Right forelimb (tissue), 1 donor: ENCODE measurements around the gene ARHGAP6.
A peak's percentile ranks its signal among the peaks of the same experiment; 100 is the strongest.
"Not testable (repeated sequence)": the region's sequence is repeated elsewhere in the genome, so short reads cannot be mapped to it uniquely, and the experiment has no call there.

Experiments used
- DNase-seq: peaks from one replicate; pipeline ENCODE4 v3.0.0-alpha.2; 2018

Gene ARHGAP6

DNA sequence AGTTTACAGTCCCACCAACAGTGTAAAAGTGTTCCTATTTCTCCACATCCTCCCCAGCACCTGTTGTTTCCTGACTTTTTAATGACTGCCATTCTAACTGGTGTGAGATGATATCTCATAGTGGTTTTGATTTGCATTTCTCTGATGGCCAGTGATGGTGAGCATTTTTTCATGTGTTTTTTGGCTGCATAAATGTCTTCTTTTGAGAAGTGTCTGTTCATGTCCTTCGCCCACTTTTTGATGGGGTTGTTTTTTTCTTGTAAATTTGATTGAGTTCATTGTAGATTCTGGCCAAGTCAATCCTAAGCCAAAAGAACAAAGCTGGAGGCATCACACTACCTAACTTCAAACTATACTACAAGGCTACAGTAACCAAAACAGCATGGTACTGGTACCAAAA lies 146.5 kb downstream of the ARHGAP6 start:
- not testable (repeated sequence) for DNase-seq

DNA sequence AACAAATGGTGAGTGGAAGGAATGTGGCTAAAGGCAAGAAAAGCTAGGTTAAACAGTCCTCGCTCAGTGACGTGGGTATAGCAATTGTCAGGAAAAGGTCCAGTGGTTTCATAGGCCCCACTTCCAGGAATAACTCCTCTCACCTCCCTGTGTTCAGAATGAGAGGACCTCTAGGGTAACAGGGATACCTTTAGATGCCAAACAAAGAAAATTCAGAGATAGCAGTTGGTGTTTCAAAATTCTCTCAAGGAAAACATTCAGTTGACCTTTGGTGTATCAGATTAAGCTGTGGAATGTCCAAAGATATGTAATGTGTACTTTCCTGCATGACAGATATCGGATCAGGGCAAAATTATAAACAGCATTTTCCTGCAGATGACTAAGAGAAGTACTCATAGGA lies 155.9 kb downstream of the ARHGAP6 start:
- no peak for DNase-seq

DNA sequence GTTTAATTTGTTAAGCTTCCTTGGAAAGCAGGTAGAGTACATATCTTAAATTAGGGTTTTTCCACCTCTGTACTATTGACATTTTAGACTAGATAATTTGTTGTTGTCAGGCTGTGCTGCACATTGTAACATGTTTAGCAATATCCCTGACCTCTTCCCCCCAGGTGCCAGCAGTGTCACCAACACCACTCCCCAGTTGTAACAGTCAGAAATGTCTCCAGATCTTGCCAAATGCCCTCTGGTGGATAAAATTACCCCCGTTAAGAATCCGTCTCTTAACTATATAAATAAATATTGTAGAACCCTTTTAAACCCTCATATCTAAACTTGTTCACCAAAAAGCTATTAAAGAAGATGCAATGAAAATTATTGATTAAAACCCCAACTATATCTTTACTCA lies 161.5 kb downstream of the ARHGAP6 start:
- DNase-seq = no peak

DNA sequence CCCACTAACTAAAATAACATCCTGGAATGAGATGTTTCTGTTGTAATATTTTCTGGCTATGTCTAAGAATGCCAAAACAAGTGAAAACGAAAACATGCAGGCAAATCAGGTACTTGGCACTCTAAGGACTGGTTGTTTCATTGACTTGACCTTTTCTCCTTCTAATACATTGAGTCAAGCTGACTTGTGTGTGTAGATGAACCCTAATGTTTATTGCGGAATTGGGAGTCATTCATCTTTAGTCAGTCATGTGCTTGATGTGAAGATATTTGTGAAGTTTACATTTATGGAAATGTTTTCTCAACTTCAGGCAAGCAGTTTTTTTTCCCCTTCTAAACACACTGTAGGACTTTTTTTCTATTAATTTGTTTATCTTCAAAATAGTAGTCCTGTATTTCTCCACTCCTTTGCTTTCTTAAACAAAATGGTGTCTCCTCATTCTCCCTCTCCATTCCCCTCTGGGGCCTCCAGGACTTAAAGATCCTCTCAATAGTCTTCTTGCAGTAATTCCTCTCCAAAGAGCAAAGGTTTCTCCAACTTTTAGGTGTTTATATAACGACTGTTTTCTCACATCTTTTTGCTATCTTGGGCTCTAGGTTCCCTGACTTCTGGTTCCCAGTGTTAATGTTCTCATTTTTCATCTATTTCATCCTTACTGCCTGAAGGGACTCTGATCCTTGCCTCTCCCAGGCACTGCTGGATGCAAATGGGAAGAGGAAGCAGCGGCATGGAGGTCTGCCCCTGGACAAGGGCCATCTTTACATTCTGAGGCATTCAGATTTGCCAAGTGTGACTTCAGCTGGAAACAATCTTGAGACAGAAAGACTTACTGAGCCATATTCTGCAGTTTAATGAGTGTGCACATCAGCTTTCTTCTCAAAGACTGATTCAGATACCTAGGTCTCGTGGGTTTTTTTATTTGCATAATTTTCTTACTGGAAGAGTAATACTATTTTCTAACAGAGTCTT lies 166.4 kb downstream of the ARHGAP6 start:
- peak; percentile 64 for DNase-seq

DNA sequence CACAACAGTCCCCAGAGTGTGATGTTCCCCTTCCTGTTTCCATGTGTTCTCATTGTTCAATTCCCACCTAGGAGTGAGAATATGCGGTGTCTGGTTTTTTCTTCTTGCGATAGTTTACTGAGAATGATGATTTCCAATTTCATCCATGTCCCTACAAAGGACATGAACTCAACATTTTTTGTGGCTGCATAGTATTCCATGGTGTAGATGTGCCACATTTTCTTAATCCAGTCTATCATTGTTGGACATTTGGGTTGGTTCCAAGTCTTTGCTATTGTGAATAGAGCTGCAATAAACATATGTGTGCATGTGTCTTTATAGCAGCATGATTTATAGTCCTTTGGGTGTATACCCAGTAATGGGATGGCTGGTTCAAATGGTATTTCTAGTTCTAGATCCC lies 174.3 kb downstream of the ARHGAP6 start:
- DNase-seq = not testable (repeated sequence)

DNA sequence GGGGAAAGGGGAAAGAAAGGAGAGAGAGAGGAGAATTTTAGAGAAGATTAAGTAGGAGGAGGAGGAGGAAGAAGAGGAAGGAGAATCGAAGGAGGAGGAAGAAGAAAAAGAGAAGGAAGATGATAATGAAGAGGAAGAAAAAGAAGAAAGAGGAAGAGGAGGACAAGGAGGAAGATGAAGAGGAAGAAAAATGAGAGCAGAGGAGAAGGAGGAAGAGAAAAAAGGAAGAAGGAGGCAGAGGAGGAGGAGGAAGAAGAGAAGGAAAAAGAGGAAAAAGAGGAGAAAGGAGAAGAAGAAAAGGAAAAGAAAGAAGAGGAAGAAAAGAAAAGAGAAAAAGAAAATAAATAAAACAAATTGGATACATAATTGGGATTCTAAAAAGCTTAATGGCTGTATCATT lies 181.4 kb downstream of the ARHGAP6 start:
- DNase-seq = no peak

DNA sequence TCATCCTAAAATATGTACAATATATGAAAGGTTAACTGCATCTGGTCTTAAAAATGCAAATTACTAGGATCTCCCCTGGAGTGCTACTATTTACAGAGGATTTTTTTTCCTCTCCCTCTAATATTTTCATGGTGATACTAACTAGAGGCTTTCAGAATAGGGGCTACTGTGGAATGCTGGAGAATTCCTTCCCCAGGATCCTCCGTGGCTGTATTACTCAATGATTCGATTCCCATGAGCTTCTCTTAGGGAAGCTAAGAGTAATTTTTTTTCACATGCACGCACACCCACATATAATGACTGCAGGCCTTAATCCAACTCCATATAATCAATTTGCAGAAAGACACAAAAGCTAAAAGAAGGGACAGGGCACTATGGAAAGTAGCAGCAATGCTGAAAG lies 184.7 kb downstream of the ARHGAP6 start:
- DNase-seq = no peak

DNA sequence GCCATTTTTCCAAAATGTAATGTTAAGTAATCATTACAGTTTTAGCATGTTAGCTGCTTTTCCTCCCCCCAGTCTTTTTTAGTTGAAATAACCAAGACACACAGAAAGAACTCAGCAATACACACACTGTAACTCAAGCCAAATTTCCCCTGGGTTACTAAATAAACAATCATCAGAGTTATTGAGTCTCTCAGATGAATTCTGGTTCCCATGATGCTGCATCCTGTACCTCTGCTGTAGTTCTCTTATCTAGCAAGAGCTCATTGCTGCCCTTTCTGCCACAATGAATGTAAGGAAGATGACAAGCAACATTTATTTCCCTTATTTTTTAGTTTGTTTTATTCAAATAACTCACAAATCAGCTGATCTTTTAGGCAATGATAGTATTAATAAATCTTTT lies 185.1 kb downstream of the ARHGAP6 start:
- DNase-seq = no peak

DNA sequence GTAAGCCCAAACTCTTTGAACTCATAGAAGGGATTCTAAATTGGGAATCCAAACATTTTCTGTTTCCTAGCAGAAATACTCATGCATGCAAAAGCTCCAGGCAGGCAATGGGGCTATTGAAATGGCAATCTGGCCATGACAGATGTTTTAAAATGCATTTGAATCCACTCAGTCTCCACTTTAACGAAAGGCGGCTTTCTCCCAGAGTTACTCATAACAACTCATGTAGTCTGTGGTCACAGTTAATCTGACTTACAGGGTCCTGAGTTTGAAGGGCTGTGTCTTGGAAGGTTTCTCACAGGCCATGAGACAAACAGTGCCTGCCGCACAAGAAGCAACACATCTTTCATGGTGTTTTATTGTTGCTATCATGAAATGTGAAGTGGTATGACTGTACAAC lies 186.8 kb downstream of the ARHGAP6 start:
- DNase-seq = no peak

DNA sequence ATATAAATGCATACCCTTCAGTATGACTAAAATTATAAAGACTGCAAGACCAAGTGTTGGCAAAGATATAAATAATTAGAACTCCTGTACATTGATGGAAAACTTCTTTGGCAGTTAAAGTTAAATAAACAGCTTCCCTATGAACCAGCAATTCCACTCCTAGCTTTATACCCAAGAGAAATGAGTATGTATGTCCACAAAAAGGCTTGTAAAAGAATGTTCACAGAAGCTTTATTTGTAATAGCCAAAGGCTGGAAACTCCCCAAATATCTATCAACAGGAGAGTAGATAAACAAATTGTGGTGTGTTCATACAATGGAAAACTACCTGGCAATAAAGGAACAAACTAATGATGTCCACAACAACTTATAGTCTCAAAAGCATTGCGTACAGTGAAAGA lies 187.7 kb downstream of the ARHGAP6 start:
- DNase-seq = no peak

DNA sequence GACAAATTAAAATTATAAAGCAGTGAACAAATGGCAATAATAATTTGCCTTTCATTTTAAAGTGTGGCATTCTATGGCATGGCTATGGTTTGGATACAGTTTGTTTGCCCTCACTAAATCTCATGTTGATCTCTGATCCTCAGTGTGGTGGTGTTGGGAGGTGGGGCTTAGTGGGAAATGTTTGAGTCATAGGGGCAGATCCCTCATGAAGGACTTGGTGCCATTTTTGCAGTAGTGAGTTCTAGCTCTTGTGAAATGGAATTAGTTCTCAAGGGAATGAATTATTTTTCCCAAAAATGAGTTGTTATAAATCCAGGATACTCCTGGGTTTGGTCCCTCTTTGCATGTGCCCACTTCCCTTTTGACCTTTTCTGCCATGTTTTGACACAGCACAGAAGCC lies 191.1 kb downstream of the ARHGAP6 start:
- no peak for DNase-seq

DNA sequence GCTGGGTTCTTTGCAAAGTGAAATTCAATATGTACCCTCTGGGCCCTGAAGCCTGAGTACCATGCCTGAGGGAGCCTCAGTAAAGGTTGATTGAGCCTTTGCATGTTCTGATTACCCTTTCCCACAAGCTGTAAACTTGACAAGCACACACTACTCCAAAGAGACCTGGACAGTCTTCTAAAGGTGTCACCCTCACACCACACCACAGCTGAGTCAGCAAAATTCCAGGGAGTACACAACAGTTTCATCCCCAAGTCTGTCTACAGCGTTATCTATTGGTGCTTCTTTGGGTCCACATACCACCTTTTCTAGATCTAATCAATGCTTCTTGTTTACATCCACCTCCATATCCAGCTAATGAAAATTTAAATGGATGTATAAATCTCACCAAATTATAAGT lies 191.7 kb downstream of the ARHGAP6 start:
- DNase-seq = no peak

DNA sequence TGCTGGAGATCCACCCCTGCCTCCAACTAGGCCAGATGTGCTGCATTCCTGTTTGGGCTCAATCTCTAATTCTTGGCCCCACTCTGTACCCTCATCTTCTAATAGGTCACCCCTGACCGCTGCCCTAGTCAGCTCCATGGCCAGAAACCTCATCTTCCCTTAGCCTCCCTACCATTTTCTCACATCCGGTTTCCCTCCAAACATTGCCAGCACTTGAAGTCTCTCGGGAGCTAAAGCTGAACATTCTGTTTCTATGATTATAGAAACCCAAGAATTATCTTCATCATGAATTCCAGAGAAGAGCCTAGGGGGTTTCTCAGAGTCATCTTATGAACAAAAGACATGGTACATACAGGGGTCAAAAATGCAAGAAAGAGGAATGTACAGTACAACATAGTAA lies 192.8 kb downstream of the ARHGAP6 start:
- no peak for DNase-seq

DNA sequence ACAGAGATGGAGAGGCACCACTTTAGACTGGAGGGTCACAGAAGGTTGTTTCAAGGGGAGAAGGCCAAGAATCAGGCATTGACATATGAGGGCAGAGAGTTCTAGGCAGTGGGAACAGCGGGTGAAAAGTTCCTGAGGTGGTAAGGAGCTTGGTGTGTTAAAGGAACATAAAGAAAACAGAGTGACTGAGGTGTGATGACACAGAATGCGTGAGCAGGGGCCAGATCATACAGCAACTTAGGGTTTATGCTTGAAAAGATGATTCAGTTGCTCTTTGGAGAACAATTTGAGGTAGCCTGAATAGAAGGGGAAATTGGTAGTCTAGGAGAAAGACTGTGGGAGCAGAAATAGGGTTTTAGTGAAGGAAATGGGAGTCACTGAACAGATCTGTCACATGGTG lies 193.3 kb downstream of the ARHGAP6 start:
- no peak for DNase-seq

DNA sequence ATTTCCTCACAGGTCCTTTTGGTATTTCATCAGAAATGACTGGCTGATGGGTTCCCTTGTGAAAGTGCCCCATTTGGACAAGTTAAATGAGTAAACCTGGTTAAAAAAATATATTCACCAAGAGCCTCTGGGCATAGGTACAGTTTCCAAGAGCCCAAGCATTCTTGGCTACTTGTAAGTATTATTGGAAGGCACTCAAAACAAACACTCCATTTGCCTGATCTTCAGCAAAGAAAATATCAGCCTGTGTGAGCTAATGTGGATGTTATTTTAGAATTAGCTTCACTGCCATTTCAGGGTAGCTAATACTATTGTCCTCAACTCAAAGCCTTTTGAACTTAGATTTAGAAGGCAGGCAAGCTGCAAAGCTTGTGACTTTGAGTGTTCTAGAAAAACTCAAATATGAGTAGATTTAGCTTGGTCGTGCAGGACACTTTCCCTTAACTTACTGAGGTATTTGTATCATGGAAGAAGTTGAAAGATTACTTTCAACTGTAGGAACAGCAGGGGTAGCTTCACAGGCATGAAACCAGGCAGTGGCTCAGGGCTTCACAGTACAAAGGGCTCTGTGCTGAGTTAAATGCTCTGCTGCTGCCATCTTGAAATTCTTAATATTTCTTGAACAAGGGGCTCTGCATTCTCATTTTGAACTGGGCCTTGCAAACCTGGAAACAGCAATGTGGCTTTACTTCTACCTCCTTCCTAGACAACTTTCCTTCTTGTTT lies 195.3 kb downstream of the ARHGAP6 start:
- no peak for DNase-seq

DNA sequence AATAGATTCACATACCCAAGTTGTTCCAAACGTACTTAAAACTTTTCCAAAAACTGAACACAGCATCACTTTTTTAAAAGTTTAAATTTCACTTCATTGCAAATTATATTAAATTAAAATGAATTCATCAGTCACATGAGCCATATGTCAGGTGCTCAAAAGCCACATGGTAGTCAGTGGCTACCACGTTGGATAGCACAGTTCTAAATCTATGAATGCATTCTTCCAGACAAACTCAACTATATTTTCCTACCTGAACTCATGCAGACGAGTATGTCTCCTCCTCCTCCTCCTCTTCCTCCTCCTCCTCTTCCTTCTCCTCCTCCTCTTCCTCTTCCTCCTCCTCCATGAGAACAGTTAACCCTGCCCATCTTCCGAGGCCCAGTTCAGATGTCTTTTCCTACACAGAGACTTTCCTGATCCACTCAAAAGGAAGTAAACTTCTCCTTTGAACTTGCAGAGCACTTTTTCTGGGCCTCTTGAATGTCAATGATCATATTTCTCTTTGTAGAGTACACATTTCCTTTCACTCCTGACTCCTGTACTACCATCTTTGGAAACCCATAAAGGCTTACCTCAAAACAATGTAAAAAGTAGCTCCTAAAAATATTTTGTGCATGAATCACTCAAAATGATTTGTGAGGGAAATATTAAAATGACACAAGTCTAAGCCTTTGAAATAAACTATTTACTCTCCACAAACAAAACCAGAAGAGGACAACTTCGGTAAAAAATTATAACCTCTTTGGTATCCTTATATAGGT lies 199.9 kb downstream of the ARHGAP6 start:
- no peak for DNase-seq

DNA sequence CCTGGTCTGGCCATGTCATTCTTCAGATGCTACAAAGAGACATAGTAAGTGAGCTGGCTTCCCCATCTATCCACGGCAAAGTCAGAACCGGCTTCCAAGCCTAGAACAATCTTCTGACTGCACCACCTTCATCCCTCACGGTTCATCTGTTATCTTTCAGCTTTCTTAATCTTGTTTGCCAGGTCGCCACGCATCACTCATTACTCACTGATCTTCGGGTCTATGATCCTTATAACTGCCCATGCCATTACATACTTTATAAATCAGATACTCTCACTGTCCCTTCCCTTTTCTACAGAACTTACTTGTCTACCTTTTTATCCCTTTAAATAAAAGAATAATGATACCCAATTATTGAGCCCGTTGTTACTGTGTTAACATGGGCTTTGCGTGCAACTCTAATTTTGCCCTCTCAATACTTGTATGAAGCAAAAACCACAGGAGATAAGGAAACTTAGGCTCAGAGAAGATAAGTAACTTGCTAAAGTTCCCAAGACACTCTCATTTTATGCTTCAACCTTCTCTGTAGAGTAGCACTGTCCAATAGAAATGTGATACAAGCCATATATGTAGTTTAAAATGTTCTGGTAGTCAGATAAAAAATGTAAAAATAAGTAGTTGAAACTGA lies 200.8 kb downstream of the ARHGAP6 start:
- no peak for DNase-seq

DNA sequence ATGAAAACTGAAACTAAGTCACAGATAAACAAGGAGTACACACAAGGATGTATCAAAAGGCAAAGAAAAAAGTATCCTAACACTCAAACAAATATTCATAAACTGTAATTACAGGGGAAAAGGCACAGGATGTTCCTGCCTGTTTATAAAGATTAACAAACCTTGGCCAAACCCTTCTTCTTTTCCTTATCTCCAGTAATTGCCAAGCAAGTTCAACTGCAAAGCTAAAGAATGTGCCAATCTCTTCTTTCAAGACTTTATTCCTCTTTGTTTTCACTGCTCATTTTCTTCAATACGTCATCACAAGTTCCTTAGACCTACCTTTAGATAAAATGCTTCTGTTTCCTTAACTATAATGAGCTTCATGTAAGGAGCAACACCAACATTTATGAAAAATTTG lies 201.3 kb downstream of the ARHGAP6 start:
- no peak for DNase-seq

DNA sequence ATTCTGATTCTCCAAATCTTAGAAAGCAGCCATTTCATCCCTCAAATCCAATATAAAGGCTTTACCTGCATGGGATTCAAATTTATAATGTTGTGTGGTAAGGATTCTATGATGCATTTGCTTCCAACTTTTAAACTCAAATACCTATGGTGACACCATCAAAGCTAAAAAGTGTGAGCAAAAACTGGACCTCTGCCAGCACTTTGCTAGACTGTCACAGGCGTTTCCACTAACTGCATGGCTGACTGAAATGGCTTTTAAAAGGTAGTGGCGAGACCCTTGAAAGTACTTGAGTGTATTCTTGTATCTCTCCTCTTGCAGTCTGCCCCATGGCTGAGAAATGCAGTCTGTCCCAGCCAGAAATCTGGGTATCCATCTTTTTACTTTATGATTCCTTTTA lies 203.1 kb downstream of the ARHGAP6 start:
- no peak for DNase-seq

DNA sequence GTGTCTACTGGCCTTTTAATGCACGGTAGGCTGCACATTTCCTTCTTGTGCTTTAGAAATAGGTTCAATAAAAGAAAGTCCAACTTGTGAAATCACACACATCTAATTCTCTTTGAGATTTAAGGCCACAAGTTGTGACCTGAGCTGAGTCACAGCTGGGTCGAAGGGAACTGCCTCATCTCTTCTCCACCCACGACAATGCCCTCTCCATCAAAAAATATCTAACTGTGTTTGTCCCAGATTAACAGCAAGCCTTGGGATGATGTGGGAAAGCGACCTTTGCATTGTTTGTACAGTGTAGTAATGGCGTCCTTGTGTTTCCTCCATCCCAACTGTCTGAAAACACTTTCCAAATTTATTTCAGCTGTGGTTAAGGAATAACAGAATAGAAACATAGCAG lies 203.6 kb downstream of the ARHGAP6 start:
- DNase-seq = no peak

DNA sequence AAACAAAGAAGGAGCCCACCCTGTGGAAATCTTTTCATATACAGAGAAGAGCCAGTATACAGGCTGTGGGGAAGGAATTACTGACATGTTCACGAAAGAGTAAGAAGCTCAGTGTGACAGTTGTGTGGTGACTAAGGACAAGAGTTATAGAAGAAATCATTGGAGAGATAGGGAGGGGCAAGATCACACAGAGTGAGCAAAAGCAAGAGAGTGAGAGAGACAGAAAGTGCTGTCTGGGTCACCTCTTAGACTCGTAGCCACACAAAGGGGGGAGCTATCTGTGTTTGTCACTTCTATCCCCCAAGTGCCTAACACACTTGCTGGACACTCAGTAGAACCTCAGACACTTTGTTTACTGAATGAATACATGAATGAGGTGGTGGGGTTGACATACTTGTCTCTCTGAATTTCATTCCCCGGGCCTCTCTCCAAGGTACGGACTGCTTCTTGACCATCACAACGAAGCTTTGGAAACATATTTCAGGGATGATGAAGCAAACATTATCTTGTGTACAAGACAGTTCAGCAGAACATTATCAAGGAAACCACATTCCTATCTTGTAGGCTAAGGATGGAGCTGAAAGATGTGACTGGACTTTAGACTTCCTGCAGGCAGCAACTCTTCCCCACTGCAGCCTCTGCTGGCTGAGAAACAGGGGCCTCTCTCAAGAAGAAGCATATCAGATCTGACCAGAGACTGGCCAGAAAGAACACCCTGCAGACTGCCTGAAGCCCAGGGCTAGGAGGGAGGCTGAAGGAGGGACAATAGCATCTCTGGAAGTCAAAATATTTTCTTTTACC lies 204.3 kb downstream of the ARHGAP6 start:
- DNase-seq = no peak

DNA sequence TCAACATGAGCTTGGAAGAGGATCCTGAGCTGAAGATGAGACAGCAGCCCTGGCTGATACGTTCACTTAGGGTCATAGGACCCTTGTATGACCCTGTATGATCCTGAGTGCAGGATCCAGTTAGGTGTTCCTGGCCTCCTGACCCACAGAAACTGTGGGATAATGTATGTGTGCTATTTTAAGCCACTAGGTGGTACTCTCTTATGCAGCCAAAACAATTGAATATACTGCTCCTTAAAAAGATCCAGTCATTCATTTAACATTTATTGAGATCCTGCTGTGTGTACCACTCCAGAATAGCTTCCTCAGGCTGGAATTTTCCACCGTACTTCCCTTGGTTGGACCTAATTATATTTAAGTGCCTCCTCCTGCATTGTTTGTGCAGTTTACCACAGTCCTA lies 205.4 kb downstream of the ARHGAP6 start:
- no peak for DNase-seq
